ENCODE data around the gene CST5.
"Not testable (repeated sequence)": the region's sequence is repeated elsewhere in the genome, so short reads cannot be mapped to it uniquely, and the experiment has no call there.

CST5 gene, protein sequence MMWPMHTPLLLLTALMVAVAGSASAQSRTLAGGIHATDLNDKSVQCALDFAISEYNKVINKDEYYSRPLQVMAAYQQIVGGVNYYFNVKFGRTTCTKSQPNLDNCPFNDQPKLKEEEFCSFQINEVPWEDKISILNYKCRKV

GRCh38 chr20:23879328-23879798 is at the start of gene CST5:
TSS of gene CST5 (minus strand) at chr20:23879748. CDS start at chr20:23879676, 72 bp downstream.
- no peak for DNase-seq

- DNase-seq, result no peak
Measured at GRCh38 chr20:23928788-23929187, 49.2 kb upstream of the CST5 start.

DNA sequence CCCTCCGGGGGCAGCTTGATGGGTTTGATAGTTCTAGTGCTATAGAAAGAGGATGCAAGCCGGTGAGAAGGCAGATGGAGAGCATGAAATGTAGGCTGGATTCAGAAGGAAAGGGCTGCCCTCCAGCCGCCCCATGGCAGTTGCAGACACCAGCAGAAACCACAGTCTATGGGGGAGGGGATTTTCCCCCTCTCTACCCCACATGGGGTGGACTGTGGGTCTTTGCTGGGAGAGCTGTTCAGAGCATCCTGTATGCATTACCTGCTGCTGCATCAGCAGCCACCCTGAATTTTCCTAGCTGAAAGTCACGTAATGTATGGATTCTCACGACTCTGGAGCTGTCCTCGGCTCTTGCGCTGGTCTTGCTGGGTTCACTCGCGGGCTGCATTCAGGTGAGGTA is 48.8 kb upstream of the CST5 start:
- DNase-seq, result no peak

GRCh38 chr20:23926944-23927872 is 47.7 kb upstream of the CST5 start:
- no peak for DNase-seq

GRCh38 chr20:23926526-23926880 is 47.0 kb upstream of the CST5 start:
- no peak for DNase-seq

- DNase-seq, result no peak
Measured at GRCh38 chr20:23925789-23926525, 46.4 kb upstream of the CST5 start.

GRCh38 chr20:23924751-23925150 is 45.2 kb upstream of the CST5 start:
- DNase-seq, result no peak

GRCh38 chr20:23923891-23924435 is 44.4 kb upstream of the CST5 start:
- DNase-seq, result no peak

GRCh38 chr20:23923311-23923710 is 43.8 kb upstream of the CST5 start:
- DNase-seq, result no peak

DNA sequence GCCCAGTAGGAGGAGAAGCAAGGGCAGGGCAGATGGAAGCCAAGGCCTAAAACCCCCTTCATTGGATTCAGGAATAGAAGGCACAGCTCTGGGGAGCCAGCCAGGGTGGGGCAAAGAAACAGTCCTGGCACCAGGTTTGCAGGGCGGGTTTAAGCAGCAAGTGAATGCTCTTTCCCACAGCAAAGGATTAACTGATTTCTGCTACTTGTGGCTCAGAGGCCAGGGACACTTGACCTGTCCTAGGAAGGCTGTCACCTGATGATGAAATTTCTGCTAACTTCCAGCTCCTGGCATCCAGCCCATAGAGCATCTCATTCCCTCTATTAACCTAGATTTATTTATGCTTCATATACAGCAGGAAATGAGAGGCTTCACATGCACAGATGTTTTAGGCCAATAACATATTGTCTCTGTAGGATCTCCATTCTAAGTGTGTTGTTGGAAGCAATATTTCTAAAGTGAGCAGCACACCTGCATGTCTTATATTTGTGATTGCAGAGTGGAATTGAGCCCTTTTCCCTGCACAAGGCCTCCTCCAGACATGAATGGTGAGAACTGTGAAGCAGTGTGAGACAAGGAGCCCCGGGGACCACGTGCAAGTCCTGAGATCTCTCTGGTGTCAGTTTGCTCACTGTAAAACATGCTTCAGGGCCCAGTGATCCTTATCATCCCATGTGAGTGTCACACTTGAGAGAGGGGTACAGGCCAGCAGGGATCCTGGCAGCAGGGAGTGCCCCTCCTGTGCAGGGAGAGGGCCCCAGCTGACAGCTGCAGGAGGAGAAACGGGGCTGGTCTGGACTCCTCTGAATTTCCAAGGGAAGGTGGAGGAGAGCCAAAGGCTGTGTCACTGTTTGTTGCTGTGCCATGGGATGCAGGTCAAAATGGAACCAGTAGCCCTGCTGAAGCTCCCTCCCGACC is 41.1 kb upstream of the CST5 start:
- DNase-seq, result no peak

DNA sequence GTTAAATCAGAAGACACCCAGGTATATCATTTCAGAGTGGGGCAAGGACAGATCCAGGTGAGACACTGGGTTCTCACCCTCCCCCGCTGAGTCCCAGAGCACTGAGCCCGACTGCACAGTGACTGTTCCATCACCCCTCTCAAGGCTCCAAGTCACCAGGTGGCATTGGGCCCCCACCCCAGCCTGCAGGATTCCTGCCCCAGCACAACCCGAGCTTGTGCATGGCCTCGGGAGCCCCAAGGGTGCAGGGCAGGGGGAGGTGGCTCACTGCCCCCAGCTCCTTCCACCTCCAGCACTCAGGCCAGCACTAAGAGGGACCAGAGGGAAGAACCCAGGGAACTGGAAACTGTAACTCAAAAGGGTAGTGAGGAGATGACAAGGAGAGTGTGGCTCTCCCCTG is 39.3 kb upstream of the CST5 start:
- no peak for DNase-seq

GRCh38 chr20:23918101-23918862 is 38.7 kb upstream of the CST5 start:
- DNase-seq, result no peak

GRCh38 chr20:23917024-23917725 is 37.6 kb upstream of the CST5 start:
- no peak for DNase-seq

DNA sequence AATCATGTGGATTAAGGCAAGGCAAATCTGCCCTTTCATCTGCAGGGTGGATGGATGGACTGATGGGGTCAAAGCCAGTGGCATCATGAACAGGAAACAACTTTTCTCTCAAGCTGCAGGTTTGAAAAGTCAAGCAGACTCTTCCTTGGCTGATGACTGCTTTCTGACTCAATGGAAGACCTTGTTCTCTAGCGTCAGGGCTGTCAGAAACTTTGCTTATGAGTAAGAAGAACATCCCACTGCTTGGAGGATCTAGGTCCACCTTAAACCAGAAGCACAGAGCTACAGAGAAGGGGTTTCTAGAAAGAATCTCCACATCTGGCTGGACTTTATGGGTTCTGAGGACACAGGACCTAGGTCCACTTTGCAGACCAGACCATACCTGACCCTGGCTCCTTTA is 36.3 kb upstream of the CST5 start:
- DNase-seq, result no peak

DNA sequence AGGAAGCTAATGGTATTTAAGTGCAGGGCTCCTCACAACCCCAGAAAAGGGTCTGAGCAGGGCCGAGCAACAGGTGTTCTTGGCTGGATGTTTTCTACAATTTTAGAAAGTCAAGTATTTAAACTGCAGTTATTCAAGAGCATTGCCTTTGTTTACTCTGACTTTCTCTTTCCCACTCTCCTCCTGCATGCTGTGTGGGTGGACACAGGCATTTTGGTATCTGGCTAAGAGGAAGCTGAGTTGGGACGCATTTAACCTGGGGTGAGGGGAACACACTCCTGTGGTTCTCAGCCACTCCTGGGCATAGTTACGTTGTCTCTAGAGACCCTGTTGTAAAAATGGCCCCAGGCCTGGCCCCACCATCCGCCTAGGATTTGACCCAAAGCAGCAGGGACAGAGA is 34.9 kb upstream of the CST5 start:
- not testable (repeated sequence) for DNase-seq

GRCh38 chr20:23910210-23910609 is 30.7 kb upstream of the CST5 start:
- no peak for DNase-seq

DNA sequence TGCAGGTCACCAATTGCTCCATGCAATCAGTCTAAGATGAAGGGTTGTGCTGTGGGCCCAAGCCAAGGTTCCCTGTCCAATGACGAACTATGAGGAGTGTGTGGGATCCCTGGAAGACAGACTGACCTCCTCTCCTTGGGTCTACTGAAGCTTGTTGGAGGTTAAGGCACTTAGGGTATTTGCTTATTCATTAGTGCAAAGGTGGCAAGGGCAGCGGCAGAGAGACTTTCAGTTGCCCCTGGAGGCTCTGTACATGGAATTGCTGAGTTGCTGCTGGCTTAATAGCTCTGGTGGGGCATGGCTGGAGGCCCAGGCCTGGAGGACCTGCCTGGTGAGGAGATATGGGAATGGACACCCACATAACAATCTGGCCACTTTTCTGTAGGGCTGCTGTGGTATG is 29.8 kb upstream of the CST5 start:
- no peak for DNase-seq

DNA sequence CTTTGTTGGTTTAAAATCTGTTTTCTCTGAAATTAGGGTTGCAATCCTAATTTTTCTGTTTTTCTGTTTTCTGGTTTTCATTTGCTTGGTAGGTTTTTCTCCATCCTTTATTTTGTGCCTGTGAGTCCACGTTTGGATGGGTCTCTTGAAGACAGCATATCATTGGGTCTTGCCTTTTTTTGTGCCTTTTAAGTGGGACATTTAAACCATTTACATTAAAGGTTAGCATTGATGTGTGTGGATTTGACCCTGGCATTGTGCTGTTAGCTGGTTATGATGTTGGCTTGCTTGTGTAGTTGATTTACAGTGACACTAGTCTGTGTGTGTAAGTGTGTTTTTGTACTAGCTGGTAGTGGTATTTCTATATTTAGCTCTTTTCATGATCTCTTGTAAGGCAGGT is 28.0 kb upstream of the CST5 start:
- DNase-seq, result no peak

GRCh38 chr20:23902396-23902795 is 22.8 kb upstream of the CST5 start:
- not testable (repeated sequence) for DNase-seq

DNA sequence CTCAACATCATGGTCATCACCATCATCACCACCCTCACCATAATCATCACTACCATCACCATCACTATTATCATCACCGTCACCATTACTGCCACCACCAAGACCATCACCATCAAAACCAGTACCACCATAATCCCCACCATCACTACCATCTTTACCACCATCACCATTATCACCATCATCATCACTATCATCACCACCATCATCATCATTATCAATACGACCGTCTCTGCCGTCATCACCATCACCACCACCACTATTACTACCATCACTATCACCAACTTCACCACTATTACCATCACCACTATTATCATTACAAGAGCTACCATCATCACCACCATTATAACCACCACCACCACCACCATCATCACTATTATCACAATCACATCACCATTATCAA is 11.3 kb upstream of the CST5 start:
- DNase-seq, result not testable (repeated sequence)

DNA sequence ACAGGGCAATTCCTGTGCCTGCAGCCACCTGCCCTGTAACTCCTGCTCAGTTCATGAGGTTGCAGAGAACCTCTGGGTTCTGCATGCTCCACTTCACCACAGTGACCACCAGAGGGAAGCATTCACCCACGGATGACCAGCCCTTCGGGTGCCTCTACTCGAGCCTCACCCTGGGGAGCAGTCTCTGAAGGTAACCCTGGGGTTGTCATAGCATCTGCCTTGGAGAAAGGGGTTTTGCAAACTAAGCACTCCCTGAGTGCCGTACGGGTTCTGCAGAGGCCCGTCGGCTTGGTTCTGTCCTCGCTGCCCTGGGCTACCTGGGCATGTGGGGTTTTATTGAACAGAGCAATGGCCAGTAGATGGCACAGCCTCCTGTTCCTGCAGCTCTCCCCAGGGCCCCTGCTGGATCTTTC is 10.2 kb upstream of the CST5 start:
- DNase-seq, result no peak
